NT2/D1 (cell line): Measurements from ENCODE around the gene ZNF324.
"Not testable (repeated sequence)": the region's sequence is repeated elsewhere in the genome, so short reads cannot be mapped to it uniquely, and the experiment has no call there.

ENCODE experiments used
- DNase-seq: peaks from one replicate; pipeline ENCODE4 v3.0.0-alpha.2; 2011; ENCODE audit warnings: low read depth, low spot score
- H3K27me3 ChIP-seq: 2 replicates; pipeline ENCODE4 v1.6.0; 2011; ENCODE audit warnings: mild to moderate bottlenecking; ENCODE audit not compliant: insufficient read length, insufficient read depth
- H3K36me3 ChIP-seq: 2 replicates; pipeline ENCODE4 v1.6.1; 2011; ENCODE audit warnings: mild to moderate bottlenecking, low read length, mixed read lengths; ENCODE audit not compliant: insufficient read depth, insufficient read length
- H3K4me1 ChIP-seq: 2 replicates; pipeline ENCODE4 v1.5.1; 2011; ENCODE audit not compliant: insufficient read depth, insufficient read length
- H3K4me3 ChIP-seq: 2 replicates; pipeline ENCODE4 v1.5.1; 2011; ENCODE audit warnings: low read depth; ENCODE audit not compliant: insufficient read length
- H3K9ac ChIP-seq: 2 replicates; pipeline ENCODE4 v1.6.0; 2011; ENCODE audit warnings: low read depth; ENCODE audit not compliant: insufficient read length
- H3K9me3 ChIP-seq: 2 replicates; pipeline ENCODE4 v1.5.1; 2011; ENCODE audit warnings: mild to moderate bottlenecking, low read length; ENCODE audit not compliant: insufficient read depth
- SUZ12 ChIP-seq: IDR thresholded peaks from 2 replicates; pipeline ENCODE4 v1.6.1; 2011; ENCODE audit not compliant: insufficient read length, insufficient read depth; ENCODE audit errors: extremely low read depth
- YY1 ChIP-seq: IDR thresholded peaks from 2 replicates; pipeline ENCODE4 v1.6.1; 2011; ENCODE audit not compliant: insufficient read length, insufficient read depth
- ZNF274 ChIP-seq: IDR thresholded peaks from 2 replicates; pipeline ENCODE4 v1.6.1; 2011; ENCODE audit warnings: mild to moderate bottlenecking, low read depth, low read length

The ZNF324 gene

DNA sequence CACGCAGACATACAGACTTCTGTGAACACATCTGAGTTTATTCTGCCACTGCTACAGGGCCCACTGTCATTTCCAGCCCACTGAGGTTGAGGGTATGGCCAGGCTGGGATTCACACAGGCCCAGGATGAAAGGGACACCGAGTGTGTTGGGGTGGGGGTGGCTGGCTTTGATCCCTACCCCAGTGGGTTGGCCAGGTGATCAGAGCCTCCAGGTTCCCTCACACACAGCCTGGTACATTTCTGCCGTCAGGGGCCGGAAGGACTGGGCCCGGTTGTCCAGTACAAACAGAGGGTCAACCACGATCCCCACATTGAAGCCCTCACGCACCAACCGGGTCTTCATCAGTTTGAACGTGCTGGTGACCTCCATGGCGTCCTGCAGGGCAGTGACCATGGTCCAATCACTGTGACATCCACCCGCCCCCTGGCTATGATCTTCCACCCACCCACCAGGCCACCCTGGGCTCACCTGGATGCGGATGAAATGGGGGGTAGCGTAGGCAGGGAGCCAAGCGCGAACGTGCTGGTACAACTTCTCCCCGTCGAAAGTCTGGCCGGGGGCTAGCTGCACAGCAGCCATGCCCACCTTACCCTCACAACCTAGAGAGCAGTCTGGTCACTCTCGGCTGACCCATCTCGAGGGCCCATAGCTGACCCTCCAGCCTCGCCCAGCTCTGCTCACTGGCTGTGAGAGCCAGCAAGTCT lies 31.6 kb downstream of the ZNF324 start:
- Histone ChIP-seq H3K36me3 (no peaks in the 10 kb centered on the region), H3K4me3 (peak overlapping the region; percentile 49), H3K27me3 (no peaks in the 10 kb centered on the region), H3K4me1 (peaks cover 5% of the 10 kb centered on the region), H3K9me3 (no peaks in the 10 kb centered on the region; the same call in 1 of the 2 replicates), H3K9ac (peak overlapping the region; percentile 88)
- DNase-seq = no peak
- TF ChIP-seq YY1 (no peak), ZNF274 (no peak), SUZ12 (no peak)

- Histone ChIP-seq H3K9ac (peak overlapping the region; percentile 88), H3K4me1 (peaks cover 5% of the 10 kb centered on the region), H3K4me3 (peak overlapping the region; percentile 59), H3K9me3 (no peaks in the 10 kb centered on the region; the same call in 1 of the 2 replicates), H3K36me3 (no peaks in the 10 kb centered on the region), H3K27me3 (no peaks in the 10 kb centered on the region)
- peak; percentile 95 for DNase-seq
- no peak for TF ChIP-seq ZNF274
- no peak for TF ChIP-seq YY1
- no peak for TF ChIP-seq SUZ12
These were observed 32.4 kb downstream of the ZNF324 start for GRCh38 chr19:58499021-58499927.

DNA sequence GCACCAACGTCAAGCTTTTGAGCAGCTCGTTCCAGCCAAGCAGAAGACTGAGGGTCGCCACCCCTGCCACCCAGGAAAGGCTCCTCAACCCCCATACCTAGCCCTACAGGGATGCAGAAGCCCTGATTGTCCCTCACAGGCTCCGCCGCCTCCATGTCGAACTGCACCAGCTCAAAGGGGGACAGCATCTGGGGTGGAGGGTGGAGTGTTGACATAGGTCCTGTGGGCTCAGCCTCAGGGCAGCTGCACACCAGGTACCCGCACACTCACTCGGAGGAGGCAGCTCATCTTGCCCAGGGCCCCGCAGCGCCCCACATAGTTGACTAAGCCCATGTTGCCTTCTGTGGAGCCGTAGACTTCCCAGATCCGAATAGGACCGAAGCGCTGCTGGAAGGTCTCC lies 33.4 kb downstream of the ZNF324 start:
- H3K4me3 ChIP-seq = peak overlapping the region; percentile 59
- no peaks in the 10 kb centered on the region for H3K27me3 ChIP-seq

GRCh38 chr19:58507602-58508223 lies 40.8 kb downstream of the ZNF324 start:
- not testable (repeated sequence) for H3K27me3 ChIP-seq, H3K4me3 ChIP-seq, H3K9me3 ChIP-seq, DNase-seq, H3K9ac ChIP-seq, H3K4me1 ChIP-seq, H3K36me3 ChIP-seq

More for the DNA sequence above, 33.4 kb downstream of the ZNF324 start:
- DNase-seq = no peak
- no peak for TF ChIP-seq SUZ12
- TF ChIP-seq ZNF274 = no peak
- no peak for TF ChIP-seq YY1
- Histone ChIP-seq H3K4me1 (peaks cover 5% of the 10 kb centered on the region), H3K9ac (peak overlapping the region; percentile 86), H3K36me3 (no peaks in the 10 kb centered on the region), H3K9me3 (no peaks in the 10 kb centered on the region; the same call in 1 of the 2 replicates)

DNA sequence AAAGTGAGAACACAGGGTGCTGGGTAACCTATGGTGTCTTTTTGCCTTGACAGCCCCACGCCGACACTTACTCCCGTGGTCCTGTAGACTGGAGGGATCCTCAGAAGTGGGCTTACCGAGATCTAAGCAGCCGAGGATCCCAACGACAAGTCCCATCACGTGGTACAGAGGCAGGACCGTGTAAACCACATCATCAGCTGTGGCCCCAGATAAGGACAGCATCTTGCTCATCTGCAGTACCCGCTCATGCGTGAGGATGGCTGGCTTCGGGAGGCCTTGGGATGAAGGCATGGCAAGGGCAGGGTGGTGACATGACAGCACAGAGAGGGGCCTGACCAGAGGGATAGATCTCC lies 42.8 kb downstream of the ZNF324 start:
- H3K4me3 ChIP-seq = no peak overlapping the region
- DNase-seq = no peak
- H3K9me3 ChIP-seq = peaks cover 9% of the 10 kb centered on the region; the same call in 1 of the 2 replicates
- no peak overlapping the region for H3K9ac ChIP-seq
- peaks cover 3% of the 10 kb centered on the region for H3K36me3 ChIP-seq
- H3K27me3 ChIP-seq = no peaks in the 10 kb centered on the region
- TF ChIP-seq YY1 (no peak), SUZ12 (no peak), ZNF274 (no peak)
- H3K4me1 ChIP-seq = no peaks in the 10 kb centered on the region

GRCh38 chr19:58510084-58510862 lies 43.4 kb downstream of the ZNF324 start:
- DNase-seq = no peak
- Histone ChIP-seq H3K9me3 (peaks cover 9% of the 10 kb centered on the region; the same call in 1 of the 2 replicates), H3K4me3 (no peak overlapping the region), H3K27me3 (no peaks in the 10 kb centered on the region), H3K4me1 (peaks cover under 1% of the 10 kb centered on the region), H3K9ac (no peak overlapping the region), H3K36me3 (peaks cover 3% of the 10 kb centered on the region)
- no peak for TF ChIP-seq ZNF274
- no peak for TF ChIP-seq SUZ12
- TF ChIP-seq YY1 = no peak
